SIG-M5 treated with dmso at 0.1 percent for 504 hours (cell line): ENCODE measurements around the gene LTB4R2.
A peak's percentile ranks its signal among the peaks of the same experiment; 100 is the strongest.

ENCODE experiments used
- DNase-seq: peaks from one replicate; lab custom pipeline; 2025; ENCODE audit not compliant: unreplicated experiment; lab: John Stamatoyannopoulos, UW

LTB4R2 gene, protein sequence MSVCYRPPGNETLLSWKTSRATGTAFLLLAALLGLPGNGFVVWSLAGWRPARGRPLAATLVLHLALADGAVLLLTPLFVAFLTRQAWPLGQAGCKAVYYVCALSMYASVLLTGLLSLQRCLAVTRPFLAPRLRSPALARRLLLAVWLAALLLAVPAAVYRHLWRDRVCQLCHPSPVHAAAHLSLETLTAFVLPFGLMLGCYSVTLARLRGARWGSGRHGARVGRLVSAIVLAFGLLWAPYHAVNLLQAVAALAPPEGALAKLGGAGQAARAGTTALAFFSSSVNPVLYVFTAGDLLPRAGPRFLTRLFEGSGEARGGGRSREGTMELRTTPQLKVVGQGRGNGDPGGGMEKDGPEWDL

GRCh38 chr14:24309538-24310264, at the start of gene LTB4R2:
TSS of gene LTB4R2 (plus strand) at chr14:24310140. CDS start at chr14:24310665, 525 bp downstream.
- DNase-seq: no peak

DNA sequence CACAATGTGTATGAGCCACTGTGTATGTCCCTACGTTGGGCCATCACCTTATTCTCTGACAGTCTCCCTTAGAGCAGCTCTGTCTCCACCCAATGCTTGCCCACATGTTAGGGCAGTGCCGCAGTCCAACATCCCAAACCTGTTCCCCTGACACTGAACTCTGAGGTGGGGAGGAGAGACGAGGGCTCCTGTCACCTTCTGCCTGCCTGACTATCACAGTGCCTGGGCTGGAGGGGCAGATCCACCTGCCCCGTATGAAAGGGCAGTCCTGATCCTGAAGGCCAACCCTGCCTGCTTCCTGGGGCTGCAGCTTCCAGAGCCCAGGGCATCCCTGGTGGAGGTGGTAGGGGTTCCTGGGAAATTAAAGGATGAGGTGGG, 49.2 kb upstream of the LTB4R2 start:
- no peak for DNase-seq

DNA sequence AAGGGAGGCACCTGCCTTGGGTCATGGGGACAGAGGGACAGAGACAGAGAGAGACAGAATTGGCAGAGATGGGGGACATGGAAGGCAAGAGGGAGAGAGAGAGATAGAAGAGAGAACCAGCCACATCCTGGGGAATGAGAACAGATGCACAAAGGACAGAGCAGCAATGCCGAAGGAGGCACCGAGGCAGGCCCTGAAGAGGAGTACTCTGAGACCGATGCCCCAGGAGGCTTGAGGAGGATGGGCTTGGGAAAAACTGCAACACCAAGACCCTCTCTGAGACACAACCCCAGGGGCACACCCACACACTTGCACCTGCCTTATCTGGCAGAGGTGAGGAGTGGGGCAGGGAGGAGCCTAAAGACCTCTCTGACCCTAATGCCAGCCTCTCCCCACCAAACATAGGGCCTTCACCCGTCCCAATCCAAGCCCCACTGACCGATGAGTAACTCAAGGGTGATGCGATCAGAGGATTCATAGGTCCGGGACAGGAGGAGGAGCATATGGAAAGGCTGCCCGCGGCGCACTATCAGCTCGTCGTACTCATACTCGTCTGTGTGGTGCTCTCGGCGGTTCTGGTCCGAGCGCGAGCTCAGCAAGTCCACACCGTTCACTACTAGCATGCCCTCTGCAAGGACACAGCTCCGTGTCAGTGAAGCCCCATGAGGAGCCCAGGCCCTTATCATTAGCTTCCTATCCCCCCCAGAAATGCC, 48.5 kb upstream of the LTB4R2 start:
- DNase-seq: no peak

GRCh38 chr14:24261969-24262327, 48.0 kb upstream of the LTB4R2 start:
- DNase-seq: no peak

GRCh38 chr14:24262821-24263733, 46.9 kb upstream of the LTB4R2 start, which contains the start of gene TGM1:
TSS of gene TGM1 (minus strand) at chr14:24263177. CDS start at chr14:24262352, 825 bp downstream.
- no peak for DNase-seq

DNA sequence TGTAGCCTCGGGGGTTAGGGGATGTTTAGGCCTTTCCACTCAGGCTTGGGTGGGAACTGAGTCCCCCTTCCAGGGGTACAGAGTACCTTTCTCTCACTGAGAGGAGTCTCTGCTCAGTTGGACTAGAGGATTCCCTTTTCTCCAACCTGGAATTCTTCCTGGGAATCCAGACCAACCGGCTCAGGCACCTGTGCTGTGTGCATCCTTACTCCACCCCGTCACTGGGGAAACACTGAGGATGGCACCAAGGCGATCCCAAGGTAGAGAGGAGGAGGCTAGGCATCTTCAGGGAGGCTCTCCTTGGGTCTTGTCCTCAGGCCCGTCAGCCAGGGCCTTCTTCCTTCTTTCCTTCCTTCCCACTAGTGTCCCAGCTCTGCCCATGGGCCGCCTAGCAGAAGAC, 46.1 kb upstream of the LTB4R2 start:
- DNase-seq: no peak

- no peak for DNase-seq
These were observed 45.6 kb upstream of the LTB4R2 start for GRCh38 chr14:24264298-24264697.

DNA sequence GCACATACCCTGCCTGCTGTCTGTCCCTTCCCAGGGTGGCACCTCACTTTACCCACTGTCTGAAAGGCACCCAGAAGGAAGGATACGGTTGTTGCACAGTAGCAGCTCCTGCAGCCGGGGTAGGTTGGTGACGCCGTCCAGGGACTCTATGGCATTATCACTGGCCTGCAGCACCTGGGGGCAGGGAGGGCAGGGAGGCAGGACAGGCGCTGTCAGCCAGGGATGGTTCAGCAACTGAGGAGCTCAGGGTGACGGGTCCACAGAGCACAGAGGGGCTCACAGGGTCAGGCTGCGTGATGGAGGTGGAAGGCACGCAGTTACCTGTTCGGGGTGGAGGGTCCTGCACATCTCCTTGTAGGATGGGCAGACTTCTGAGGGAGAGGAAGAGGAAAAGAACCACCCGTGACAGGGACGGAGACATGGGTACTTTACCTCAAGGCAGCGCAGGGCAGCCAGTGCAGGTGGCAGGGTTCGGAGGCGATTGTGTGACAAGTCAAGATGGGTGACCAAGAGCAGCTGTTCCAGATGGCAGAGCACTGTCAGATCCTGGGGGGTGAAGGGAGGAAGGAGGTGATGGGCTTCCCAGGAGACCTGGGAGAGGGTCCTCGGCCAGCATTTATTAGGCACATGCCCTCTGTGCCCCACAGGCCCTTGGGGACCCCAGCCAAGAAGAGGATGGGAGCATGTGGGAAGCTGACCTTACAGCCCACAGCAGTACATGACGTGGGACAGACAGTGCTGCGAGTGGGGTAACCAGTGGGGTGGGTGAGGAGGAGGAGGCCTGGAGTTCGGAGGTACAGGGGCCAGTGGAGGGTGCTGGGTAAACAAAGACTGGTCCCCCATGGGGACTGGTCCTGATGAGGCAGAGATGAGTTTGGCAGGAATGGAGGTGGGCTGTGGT, 43.3 kb upstream of the LTB4R2 start:
- DNase-seq: no peak

GRCh38 chr14:24267516-24267915, 42.4 kb upstream of the LTB4R2 start:
- DNase-seq: no peak

- no peak for DNase-seq
These were observed 41.7 kb upstream of the LTB4R2 start for GRCh38 chr14:24268225-24268624.

- DNase-seq: no peak
These were observed 40.6 kb upstream of the LTB4R2 start for GRCh38 chr14:24269368-24269767.

DNA sequence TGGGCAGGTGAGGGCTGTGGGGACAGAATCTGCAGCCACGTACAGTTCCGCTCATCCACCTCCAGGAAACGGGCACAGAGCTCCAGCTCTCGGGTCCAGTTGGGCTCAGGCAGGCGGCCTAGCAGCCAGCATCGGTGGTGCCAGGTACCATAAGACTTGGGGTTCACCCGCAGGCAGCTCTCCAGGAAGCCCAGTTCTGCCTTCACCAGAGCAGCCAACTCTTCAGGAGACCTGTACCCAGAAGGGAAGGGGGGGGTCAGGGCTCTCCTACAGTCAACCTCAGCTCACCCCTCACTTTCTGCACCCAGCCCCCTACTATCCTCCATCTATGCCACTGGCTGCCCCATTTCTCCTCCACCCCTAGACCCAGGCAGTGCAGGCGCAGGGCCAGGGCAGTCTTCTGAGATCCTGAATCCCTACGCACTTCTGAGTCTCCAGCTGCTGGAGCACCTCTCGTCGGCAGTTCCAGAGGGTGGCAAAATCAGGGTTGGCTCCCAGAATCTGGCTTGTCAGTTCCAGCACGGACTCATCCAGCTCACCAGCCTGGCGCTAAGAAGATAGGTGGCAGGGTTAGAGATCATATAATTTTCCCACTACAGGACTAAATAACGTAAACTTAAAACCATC, 39.9 kb upstream of the LTB4R2 start:
- no peak for DNase-seq

DNA sequence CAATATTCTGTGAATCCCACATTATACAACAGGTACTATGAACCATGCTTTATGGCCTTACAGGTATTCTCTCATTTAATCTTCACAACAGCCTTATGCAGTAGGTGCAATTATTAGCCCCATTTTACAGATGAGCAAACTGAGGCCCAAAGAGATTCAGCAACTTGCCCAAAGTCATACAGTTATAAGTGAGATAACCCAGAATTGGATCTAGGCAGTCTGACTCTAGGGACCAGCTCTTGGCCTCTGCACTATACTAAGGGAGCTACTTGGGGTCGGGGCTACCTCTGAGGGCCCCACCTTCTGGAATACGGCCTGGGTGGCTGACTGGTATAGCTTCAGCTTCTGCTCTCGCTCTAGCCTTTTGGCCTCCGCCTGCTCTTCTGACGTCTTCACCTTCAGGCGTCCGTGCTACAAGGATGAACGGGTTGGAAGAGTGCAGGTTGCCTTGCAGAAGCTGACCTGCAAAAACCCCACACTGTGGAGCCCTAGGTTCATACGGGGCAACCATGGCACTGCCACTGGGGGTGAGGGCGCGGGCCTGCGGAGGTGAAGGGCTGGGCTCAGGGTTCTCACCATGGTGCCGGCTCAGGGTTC, 39.3 kb upstream of the LTB4R2 start:
- DNase-seq: no peak

DNA sequence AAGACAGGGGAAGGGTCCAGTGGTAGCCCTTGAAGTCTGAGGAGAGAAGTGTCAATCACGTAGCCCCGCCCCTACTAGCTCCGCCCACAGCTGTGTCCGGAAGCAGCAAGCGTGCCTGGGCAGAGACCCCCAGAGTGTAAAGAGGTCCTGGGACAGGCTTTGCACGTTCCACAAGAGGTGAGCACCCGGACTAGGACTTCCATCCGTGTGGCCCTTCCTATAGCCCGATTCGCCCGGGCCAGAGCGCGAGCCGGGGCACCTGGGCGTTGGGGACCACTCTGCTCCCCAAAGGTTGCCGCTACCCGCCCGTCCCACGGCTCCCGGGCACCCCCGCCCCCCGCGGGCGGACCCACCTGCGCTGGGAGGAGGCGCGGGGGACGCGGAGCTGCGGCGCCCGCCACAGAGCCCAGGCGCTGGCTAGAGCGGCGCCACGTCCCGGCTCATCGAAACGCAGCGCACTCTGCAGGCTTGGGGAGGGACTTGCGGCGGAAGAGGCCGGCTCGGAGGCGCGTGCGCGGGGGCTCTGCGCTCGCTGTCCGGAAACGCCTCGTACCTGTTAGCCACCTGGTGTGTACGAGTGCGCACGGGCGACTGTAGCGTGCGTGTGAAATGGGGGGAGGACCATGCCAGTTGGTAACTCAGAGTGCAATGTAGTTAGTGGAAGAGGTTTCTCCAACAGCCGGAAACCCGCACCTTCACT, 38.7 kb upstream of the LTB4R2 start, which contains the start of gene RABGGTA:
Gene RABGGTA, minus strand, starts transcription at position 464 of the 700 bp plus-strand sequence. CDS start 482 bp downstream, outside the sequence.
- DNase-seq: peak; percentile 86

GRCh38 chr14:24271834-24272263, 38.1 kb upstream of the LTB4R2 start:
- no peak for DNase-seq

GRCh38 chr14:24272467-24272866, 37.5 kb upstream of the LTB4R2 start:
- DNase-seq: no peak

- no peak for DNase-seq
These were observed 36.4 kb upstream of the LTB4R2 start for GRCh38 chr14:24273422-24273998.

DNA sequence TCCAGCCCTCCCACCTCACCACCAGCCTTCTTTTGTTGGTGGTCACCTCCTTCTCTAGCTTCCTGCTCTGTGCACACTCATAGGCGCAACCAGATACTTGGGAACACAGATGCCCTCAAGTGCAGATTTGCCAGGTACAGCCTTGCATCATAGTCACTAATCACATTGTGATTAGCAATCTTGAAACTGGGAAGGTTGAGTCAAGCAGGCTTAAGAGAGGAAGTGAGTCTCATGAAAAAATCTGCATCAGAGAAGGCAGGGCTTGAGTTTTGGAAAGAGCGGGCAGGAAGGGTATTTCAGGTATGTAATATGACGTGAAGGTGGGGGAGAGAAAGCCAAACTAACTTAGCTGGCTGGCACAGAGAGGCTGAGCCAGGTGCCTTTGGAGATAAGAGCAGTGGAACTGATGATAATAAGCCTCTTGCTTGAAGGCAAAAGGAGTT, 35.8 kb upstream of the LTB4R2 start:
- DNase-seq: peak; percentile 84
